ENCODE results near the gene C17orf114. TPM values are rescaled to one million over a fixed set of nuclear protein-coding genes. Genes with fewer than 3 reads are reported as not detected.

C17orf114 gene

Other genes starting within 250 kb of the C17orf114 start
- 33.5 and 44.5 TPM in 2 replicates for gene MYBBP1A, start 246.9 kb downstream of the C17orf114 start, total RNA-seq
- gene GGT6, start 241.8 kb downstream of the C17orf114 start, total RNA-seq, result 0.05 TPM in 1 of 2 replicates, not detected in the other
- gene SMTNL2, start 217.8 kb downstream of the C17orf114 start, total RNA-seq, result under 0.01 and 16.1 TPM in 2 replicates
- not detected in 2 replicates for gene ALOX15, start 160.7 kb downstream of the C17orf114 start, total RNA-seq
- gene PELP1, start 98.2 kb downstream of the C17orf114 start, total RNA-seq, result 16.0 and 31.7 TPM in 2 replicates
- 2.1 and 2.7 TPM in 2 replicates for gene ARRB2, start 91.7 kb downstream of the C17orf114 start, total RNA-seq
- 17.4 and 20.6 TPM in 2 replicates for gene MED11, start 70.9 kb downstream of the C17orf114 start, total RNA-seq
- 0.30 and 1.0 TPM in 2 replicates for gene ZMYND15, start 62.5 kb downstream of the C17orf114 start, total RNA-seq
- 36.2 and 48.6 TPM in 2 replicates for gene CXCL16, start 62.4 kb downstream of the C17orf114 start, total RNA-seq
- gene TM4SF5, start 30.4 kb downstream of the C17orf114 start, total RNA-seq, result not detected in 2 replicates
- not detected in 2 replicates for gene VMO1, start 16.0 kb downstream of the C17orf114 start, total RNA-seq
- gene GLTPD2, start 13.4 kb downstream of the C17orf114 start, total RNA-seq, result not detected in 2 replicates
- 79.0 and 204 TPM in 2 replicates for gene PSMB6, start 6.2 kb downstream of the C17orf114 start, total RNA-seq
- 16.0 and 21.3 TPM in 2 replicates for gene PLD2, start 4.8 kb upstream of the C17orf114 start, total RNA-seq
- gene MINK1, start 31.0 kb upstream of the C17orf114 start, total RNA-seq, result 20.8 and 84.6 TPM in 2 replicates
- 1.7 and 4.2 TPM in 2 replicates for gene C17orf107, start 97.2 kb upstream of the C17orf114 start, total RNA-seq
- gene CHRNE, start 100.8 kb upstream of the C17orf114 start, total RNA-seq, result 0.25 and 0.35 TPM in 2 replicates
- gene GP1BA, start 129.9 kb upstream of the C17orf114 start, total RNA-seq, result not detected in 2 replicates
- 40.1 and 56.2 TPM in 2 replicates for gene SLC25A11, start 137.7 kb upstream of the C17orf114 start, total RNA-seq
- gene RNF167, start 137.9 kb upstream of the C17orf114 start, total RNA-seq, result 16.1 and 43.6 TPM in 2 replicates
- gene PFN1, start 146.2 kb upstream of the C17orf114 start, total RNA-seq, result 549 and 701 TPM in 2 replicates
- gene ENO3, start 148.8 kb upstream of the C17orf114 start, total RNA-seq, result 5.3 and 6.6 TPM in 2 replicates
- gene SPAG7, start 165.5 kb upstream of the C17orf114 start, total RNA-seq, result 45.7 and 66.5 TPM in 2 replicates
- gene CAMTA2, start 185.3 kb upstream of the C17orf114 start, total RNA-seq, result 0.87 and 37.9 TPM in 2 replicates
- gene INCA1, start 195.2 kb upstream of the C17orf114 start, total RNA-seq, result 0.40 and 0.69 TPM in 2 replicates
- 116 and 142 TPM in 2 replicates for gene KIF1C, start 195.6 kb upstream of the C17orf114 start, total RNA-seq
- gene SLC52A1, start 233.1 kb upstream of the C17orf114 start, total RNA-seq, result 0.52 and 0.55 TPM in 2 replicates

Measured in renal cortical epithelial cell (primary cell).